ENCODE data around the gene HNRNPM.

The HNRNPM gene

DNA sequence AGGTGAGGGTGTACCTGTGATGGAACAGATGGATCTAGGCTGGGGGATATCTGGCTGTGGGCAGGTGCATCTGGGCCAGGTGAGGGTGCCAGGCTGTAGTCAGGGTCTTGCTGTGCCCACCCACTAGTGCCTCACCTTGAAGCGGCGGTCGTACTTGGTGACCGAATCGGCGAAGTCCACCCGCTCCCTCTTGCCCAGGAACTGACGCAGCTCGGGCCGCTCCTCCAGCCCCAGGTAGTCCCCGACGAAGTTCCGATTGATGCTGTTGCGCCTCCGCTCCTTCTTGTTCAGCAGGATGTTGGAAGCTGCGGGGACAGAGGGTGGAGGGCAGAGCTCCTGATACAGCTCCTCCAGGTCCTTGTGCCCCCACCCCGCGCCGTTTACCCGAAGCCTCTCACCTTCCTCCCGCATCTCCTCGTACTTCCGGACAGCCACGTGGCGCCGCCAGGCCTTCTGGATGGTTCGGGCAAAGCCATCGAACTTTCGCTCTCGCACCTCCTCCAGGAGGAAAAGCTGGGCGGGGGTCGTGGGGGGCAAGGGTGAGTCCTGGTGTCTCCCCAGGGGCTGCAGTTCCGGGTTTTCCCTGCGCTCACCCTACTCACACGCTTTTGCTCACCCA is 85.4 kb downstream of the HNRNPM start:
- no peaks in the 10 kb centered on the region for H3K36me3 ChIP-seq
- TF ChIP-seq, protein P1, sequence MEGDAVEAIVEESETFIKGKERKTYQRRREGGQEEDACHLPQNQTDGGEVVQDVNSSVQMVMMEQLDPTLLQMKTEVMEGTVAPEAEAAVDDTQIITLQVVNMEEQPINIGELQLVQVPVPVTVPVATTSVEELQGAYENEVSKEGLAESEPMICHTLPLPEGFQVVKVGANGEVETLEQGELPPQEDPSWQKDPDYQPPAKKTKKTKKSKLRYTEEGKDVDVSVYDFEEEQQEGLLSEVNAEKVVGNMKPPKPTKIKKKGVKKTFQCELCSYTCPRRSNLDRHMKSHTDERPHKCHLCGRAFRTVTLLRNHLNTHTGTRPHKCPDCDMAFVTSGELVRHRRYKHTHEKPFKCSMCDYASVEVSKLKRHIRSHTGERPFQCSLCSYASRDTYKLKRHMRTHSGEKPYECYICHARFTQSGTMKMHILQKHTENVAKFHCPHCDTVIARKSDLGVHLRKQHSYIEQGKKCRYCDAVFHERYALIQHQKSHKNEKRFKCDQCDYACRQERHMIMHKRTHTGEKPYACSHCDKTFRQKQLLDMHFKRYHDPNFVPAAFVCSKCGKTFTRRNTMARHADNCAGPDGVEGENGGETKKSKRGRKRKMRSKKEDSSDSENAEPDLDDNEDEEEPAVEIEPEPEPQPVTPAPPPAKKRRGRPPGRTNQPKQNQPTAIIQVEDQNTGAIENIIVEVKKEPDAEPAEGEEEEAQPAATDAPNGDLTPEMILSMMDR (IDR thresholded peaks at IDR 0.05): no peak
- DNase-seq: no peak
- H3K4me3 ChIP-seq: no peak overlapping the region
- H3K4me1 ChIP-seq: peaks cover 0 to 12% (median 5%) of the 10 kb centered on the region in 4 donors
- H3K27me3 ChIP-seq: no peaks in the 10 kb centered on the region
- H3K27ac ChIP-seq: no peak overlapping the region
- intact Hi-C loops (cut with DNase I; ENCODE audit: low total_unique reads): no loop called here
- H3K9me3 ChIP-seq: no peaks in the 10 kb centered on the region

DNA sequence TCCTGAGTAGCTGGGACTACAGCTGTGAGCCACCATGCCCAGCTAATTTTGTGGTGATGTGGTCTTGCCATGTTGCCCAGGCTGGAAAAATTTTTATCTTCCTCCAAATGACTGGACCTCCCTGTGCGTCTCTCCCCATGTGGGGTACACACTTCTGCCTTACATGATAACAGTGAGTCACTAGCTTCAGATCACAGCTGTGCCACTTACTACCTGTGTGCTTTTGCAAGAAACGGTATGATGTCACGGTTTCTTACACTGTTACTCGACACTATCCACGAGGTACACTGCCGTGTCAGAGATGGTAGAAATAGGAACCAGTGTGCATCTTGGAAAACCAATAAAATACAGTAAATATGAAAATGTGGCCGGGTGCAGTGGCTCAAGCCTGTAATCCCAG is 86.7 kb downstream of the HNRNPM start:
- intact Hi-C loops (cut with DNase I; ENCODE audit: low total_unique reads): no loop called here
- peaks cover 0 to 7% (median 3%) of the 10 kb centered on the region in 4 donors for H3K4me1 ChIP-seq
- H3K4me3 ChIP-seq: no peak overlapping the region
- no peak for DNase-seq
- TF ChIP-seq, protein P1 (IDR thresholded peaks at IDR 0.05): no peak
- H3K9me3 ChIP-seq: no peaks in the 10 kb centered on the region
- H3K27ac ChIP-seq: no peak overlapping the region
- no peaks in the 10 kb centered on the region for H3K36me3 ChIP-seq
- no peaks in the 10 kb centered on the region for H3K27me3 ChIP-seq

DNA sequence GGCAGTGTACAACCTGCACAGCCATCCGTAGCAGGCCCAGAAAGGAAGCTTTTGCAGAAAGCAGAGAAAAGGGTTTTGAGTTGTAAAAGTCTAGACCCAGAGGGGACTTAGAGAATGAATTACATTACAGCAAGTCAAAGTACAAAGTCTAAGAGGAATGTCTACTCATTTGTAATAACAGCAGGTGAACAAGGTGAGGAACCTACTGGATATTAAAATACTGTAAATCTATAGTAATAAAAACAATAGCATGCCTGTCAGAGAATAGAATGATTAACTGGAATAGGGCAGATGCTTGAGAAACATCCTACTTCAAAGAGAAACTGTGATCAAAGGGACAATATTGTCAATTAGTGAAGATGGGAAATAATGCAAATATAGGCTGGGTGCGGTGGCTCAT is 87.5 kb downstream of the HNRNPM start:
- no peaks in the 10 kb centered on the region for H3K36me3 ChIP-seq
- intact Hi-C loops (cut with DNase I; ENCODE audit: low total_unique reads): no loop called here
- no peaks in the 10 kb centered on the region for H3K9me3 ChIP-seq
- no peak overlapping the region for H3K27ac ChIP-seq
- H3K4me3 ChIP-seq: no peak overlapping the region
- H3K4me1 ChIP-seq: no peaks in the 10 kb centered on the region
- TF ChIP-seq, protein P1 (IDR thresholded peaks at IDR 0.05): no peak
- H3K27me3 ChIP-seq: no peaks in the 10 kb centered on the region
- DNase-seq: no peak

DNA sequence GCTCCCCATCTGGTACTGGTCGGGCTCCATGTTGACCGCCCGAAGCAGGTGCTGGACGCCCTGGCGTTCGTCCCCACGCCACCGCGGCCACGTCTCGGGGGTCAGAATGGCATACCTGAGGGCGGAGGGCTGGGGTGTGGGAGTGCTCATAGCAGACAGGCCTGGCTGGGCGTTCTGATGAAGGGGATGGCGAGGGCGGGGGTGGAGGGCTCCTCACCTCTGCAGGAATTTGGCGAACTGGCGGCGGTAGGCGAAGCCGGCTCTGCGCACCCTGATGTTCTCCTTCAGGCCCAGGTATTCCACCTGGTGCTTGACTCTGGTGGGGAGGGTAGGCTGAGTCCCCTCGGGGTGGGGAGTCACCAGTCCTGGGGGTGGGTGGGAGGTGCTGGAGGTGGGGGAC is 91.5 kb downstream of the HNRNPM start:
- H3K4me3 ChIP-seq: no peak overlapping the region
- TF ChIP-seq, protein P1 (IDR thresholded peaks at IDR 0.05): no peak
- no peaks in the 10 kb centered on the region for H3K9me3 ChIP-seq
- no peak for DNase-seq
- H3K27ac ChIP-seq: no peak overlapping the region
- peaks cover 0 to 5% (median 0%) of the 10 kb centered on the region in 3 donors for H3K36me3 ChIP-seq
- intact Hi-C loops (cut with DNase I; ENCODE audit: low total_unique reads): no loop called here
- no peaks in the 10 kb centered on the region for H3K27me3 ChIP-seq
- H3K4me1 ChIP-seq: no peaks in the 10 kb centered on the region

DNA sequence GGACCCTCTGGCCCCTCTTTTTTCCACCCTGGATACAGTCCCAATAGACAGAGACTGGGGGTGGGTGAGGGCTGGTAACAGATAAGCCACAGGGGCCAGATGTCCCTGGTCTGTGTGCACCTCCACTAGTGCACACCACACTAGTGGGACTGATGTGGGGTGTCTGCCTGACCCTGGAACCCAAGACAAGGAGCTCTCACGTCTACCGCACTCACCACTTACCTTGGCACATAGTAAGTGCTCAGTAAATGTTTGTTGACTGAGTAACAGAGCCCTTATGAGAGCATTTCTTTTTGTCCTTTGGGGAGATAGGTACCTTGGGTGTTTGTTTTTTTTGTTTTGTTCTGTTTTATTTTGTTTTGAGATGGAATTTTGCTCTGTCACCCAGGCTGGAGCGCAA is 92.3 kb downstream of the HNRNPM start:
- Histone ChIP-seq H3K36me3 (peaks cover 0 to 5% (median 0%) of the 10 kb centered on the region in 3 donors), H3K9me3 (no peaks in the 10 kb centered on the region), H3K4me3 (no peak overlapping the region), H3K27ac (no peak overlapping the region), H3K27me3 (no peaks in the 10 kb centered on the region), H3K4me1 (no peaks in the 10 kb centered on the region)
- intact Hi-C loops (cut with DNase I; ENCODE audit: low total_unique reads): no loop called here
- TF ChIP-seq, protein P1 (IDR thresholded peaks at IDR 0.05): no peak
- DNase-seq: no peak

Measured in tibial artery (tissue), 4 donors.